HEK293T (cell line): ENCODE results near the gene SART3.
"Not testable (repeated sequence)": the region's sequence is repeated elsewhere in the genome, so short reads cannot be mapped to it uniquely, and the experiment has no call there.

ENCODE experiments used
- CTCF ChIA-PET: fragments of 350-600 bp; formaldehyde crosslinking; extraction: SDS; loops from one replicate; lab custom pipeline; 2021; ENCODE audit warnings: antibody characterized with exemption, inconsistent platforms; lab: Yijun Ruan, JAX
- POLR2A ChIA-PET: fragments of 350-600 bp; formaldehyde crosslinking; extraction: SDS; loops from one replicate; lab custom pipeline; 2020; ENCODE audit warnings: antibody characterized with exemption, inconsistent platforms; lab: Yijun Ruan, JAX
- DNase-seq: peaks from one replicate; pipeline ENCODE4 v3.0.0; 2012; ENCODE audit warnings: mixed read lengths; ENCODE audit errors: extremely low spot score
- ARNT ChIP-seq: fragments of 450-650 bp; IDR thresholded peaks from 2 replicates; pipeline ENCODE4 v1.6.1; 2017; ENCODE audit warnings: mild to moderate bottlenecking
- BHLHE40 ChIP-seq: fragments of 450-650 bp; IDR thresholded peaks from 2 replicates; pipeline ENCODE4 v1.6.1; 2016; ENCODE audit warnings: mild to moderate bottlenecking, moderate library complexity, borderline replicate concordance
- CTBP1 ChIP-seq: fragments of 450-650 bp; IDR thresholded peaks from 2 replicates; pipeline ENCODE4 v1.6.1; 2016; ENCODE audit warnings: borderline replicate concordance
- ELF4 ChIP-seq: fragments of 450-650 bp; IDR thresholded peaks from 2 replicates; pipeline ENCODE4 v1.6.1; 2017; ENCODE audit warnings: antibody characterized with exemption
- FOXA1 ChIP-seq: fragments of 450-650 bp; IDR thresholded peaks from 2 replicates; pipeline ENCODE4 v1.6.1; 2016; ENCODE audit warnings: mild to moderate bottlenecking
- FOXK2 ChIP-seq: fragments of 450-650 bp; IDR thresholded peaks from 2 replicates; pipeline ENCODE4 v1.6.1; 2016; ENCODE audit warnings: mild to moderate bottlenecking
- FOXM1 ChIP-seq: fragments of 450-650 bp; IDR thresholded peaks from 2 replicates; pipeline ENCODE4 v1.6.1; 2017; ENCODE audit warnings: mild to moderate bottlenecking, borderline replicate concordance
- HDGF ChIP-seq: fragments of 450-650 bp; IDR thresholded peaks from 2 replicates; pipeline ENCODE4 v1.6.1; 2017; ENCODE audit warnings: antibody characterized with exemption, borderline replicate concordance
- L3MBTL2 ChIP-seq: fragments of 450-650 bp; conservative IDR thresholded peaks from 2 replicates; pipeline ENCODE4 v1.6.1; 2016; ENCODE audit warnings: mild to moderate bottlenecking
- LEF1 ChIP-seq: fragments of 450-650 bp; IDR thresholded peaks from 2 replicates; pipeline ENCODE4 v1.6.1; 2017; ENCODE audit warnings: mild to moderate bottlenecking, borderline replicate concordance
- NFRKB ChIP-seq: fragments of 450-650 bp; IDR thresholded peaks from 2 replicates; pipeline ENCODE4 v1.6.1; 2016; ENCODE audit warnings: mild to moderate bottlenecking, moderate library complexity
- SP1 ChIP-seq: fragments of 450-650 bp; IDR thresholded peaks from 2 replicates; pipeline ENCODE4 v1.6.1; 2017
- SUZ12 ChIP-seq: fragments of 450-650 bp; IDR thresholded peaks from 2 replicates; pipeline ENCODE4 v1.6.1; 2016; ENCODE audit warnings: mild to moderate bottlenecking
- TARDBP ChIP-seq: fragments of 450-650 bp; IDR thresholded peaks from 2 replicates; pipeline ENCODE4 v1.6.1; 2016
- ZNF384 ChIP-seq: fragments of 450-650 bp; IDR thresholded peaks from 2 replicates; pipeline ENCODE4 v1.6.1; 2016
- TF ChIP-seq, protein P1 (sequence below): fragments of 450-650 bp; IDR thresholded peaks from 2 replicates; pipeline ENCODE4 v1.6.1; 2016

The SART3 gene

DNA sequence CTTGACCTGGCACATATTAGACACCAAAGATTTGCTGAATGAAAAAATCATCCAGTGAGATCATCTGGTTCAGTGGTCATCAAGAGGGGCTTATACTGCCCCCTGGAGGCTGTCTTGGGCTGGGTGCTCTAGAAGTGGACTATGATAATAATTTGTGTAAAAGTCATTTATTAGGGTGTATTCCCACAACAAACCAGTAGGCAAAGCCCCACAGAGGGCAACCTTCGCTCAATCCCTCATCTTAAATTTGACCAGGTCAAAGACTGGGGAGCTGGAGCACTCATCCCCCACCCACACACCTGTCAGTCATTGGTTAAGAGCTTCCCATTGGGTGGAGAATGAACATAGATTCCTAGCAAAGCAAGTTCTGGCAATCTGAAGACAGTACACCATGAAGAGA lies 65.9 kb downstream of the SART3 start:
- POLR2A ChIA-PET, result no interaction called here
- peak; percentile 64 for DNase-seq
- TF ChIP-seq LEF1 (no peak), ELF4 (no peak), SP1 (no peak), L3MBTL2 (no peak), ARNT (no peak)
- TF ChIP-seq, protein P1, sequence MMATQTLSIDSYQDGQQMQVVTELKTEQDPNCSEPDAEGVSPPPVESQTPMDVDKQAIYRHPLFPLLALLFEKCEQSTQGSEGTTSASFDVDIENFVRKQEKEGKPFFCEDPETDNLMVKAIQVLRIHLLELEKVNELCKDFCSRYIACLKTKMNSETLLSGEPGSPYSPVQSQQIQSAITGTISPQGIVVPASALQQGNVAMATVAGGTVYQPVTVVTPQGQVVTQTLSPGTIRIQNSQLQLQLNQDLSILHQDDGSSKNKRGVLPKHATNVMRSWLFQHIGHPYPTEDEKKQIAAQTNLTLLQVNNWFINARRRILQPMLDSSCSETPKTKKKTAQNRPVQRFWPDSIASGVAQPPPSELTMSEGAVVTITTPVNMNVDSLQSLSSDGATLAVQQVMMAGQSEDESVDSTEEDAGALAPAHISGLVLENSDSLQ, result peak; percentile 52; the same call in 1 of the 2 replicates
- CTCF ChIA-PET, result interaction anchor here (0.6 to 2.0 kb wide), 6 partner anchors 11 to 731 kb away, joined by 3 to 6 read pairs (median 4); no protein-coding TSS in a partner anchor

DNA sequence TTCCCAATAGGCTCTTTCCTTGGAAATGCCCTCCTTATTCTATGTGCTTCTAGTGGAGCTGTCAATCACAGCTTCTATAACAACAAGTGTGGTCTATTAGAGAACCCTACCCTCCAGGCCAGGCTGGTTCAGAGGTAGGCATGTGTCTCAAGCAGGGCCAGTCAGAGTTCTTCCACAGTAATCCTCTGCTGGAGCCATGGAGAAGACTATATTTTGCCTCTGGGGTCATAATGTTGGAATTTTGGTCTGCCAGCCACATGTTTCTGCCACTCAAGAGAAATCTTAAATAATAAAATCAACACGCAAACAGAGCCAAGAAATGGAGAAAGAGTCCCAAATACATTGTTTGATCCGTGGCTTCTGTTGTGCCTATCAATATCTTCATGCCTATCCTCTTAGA lies 69.7 kb downstream of the SART3 start:
- no peak for DNase-seq
- POLR2A ChIA-PET, result no interaction called here
- CTCF ChIA-PET, result interaction anchor here (0.7 kb wide), 1 partner anchor 20 kb away, joined by 3 read pairs; no protein-coding TSS in a partner anchor
- TF ChIP-seq, protein P1, result 0 out of 2 replicates have a peak, but pooled peaks have one; percentile 16
- no peak for TF ChIP-seq FOXA1

DNA sequence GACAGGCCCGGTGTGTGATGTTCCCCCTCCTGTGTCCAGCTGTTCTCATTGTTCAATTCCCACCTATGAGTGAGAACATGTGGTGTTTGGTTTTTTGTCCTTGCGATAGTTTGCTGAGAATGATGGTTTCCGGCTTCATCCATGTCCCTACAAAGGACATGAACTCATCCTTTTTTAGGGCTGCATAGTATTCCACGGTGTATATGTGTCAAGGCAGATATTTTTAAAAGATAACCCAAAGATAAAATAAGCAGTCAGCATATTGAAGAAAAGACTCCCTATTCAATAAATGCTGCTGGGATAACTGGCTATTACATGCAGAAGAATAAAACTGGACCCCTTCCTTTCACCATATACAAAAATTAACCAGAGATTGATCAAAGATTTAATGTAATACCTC lies 73.9 kb downstream of the SART3 start:
- POLR2A ChIA-PET, CTCF ChIA-PET, DNase-seq: not testable (repeated sequence)

DNA sequence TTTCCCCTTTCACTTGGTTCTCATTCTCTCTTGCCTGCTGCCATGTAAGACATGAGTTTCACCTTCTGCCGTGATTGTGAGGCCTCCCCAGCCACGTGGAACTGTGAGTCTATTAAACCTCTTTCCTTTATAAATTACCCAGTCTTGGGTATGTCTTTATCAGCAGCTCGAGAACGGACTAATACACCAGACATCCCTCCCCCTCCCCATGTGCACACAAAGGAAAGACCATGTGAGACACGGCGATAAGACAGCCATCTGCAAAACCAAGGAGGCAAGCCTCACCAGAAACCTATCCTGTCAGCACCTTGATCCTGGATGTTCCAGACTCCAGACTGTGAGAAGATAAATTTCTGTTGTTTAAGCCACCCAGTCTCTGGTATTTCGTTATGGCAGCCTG lies 75.6 kb downstream of the SART3 start:
- CTCF ChIA-PET, DNase-seq, POLR2A ChIA-PET: not testable (repeated sequence)

DNA sequence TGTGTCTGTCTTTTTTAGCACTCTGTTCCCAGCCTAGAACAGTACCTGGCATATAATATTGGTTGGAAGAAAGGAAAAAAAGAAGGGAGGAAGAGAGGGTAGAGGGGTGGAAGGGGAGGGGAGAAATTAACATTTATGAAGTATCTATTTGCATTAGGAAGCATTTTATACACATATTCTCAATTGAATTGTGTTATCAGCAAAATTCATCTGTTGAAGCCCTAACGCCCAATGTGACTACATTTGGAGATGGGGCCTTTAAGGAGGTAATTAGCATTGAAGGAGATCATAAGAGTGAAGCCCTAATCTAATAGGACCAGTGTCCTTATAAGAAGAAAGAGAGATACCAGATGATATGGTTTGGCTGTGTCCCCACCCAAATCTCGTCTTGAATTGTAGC lies 76.1 kb downstream of the SART3 start:
- POLR2A ChIA-PET, result no interaction called here
- CTCF ChIA-PET, result no interaction called here
- DNase-seq, result no peak
- no peak for TF ChIP-seq FOXA1
- no peak for TF ChIP-seq NFRKB
- no peak for TF ChIP-seq HDGF
- no peak for TF ChIP-seq L3MBTL2
- no peak for TF ChIP-seq TARDBP
- no peak for TF ChIP-seq FOXM1
- TF ChIP-seq LEF1, result no peak
- TF ChIP-seq CTBP1, result no peak
- no peak for TF ChIP-seq SUZ12
- no peak for TF ChIP-seq FOXK2
- no peak for TF ChIP-seq BHLHE40

GRCh38 chr12:108484431-108484830 lies 76.5 kb downstream of the SART3 start:
- no peak for DNase-seq
- TF ChIP-seq ELF4 (no peak), BHLHE40 (no peak), CTBP1 (no peak), NFRKB (no peak), TARDBP (no peak), FOXK2 (no peak), FOXA1 (no peak), L3MBTL2 (no peak), FOXM1 (no peak), ARNT (no peak), HDGF (no peak)
- ChIA-PET CTCF (interaction anchor here (1.3 kb wide), 1 partner anchor 10 kb away, joined by 6 read pairs; no protein-coding TSS in a partner anchor), POLR2A (no interaction called here)

- ChIA-PET POLR2A (no interaction called here), CTCF (interaction anchor here (1.3 kb wide), 1 partner anchor 11 kb away, joined by 6 read pairs; no protein-coding TSS in a partner anchor)
- TF ChIP-seq NFRKB (no peak), FOXA1 (no peak), FOXM1 (no peak), BHLHE40 (no peak), TARDBP (no peak), CTBP1 (no peak), SUZ12 (no peak), SP1 (no peak), HDGF (no peak), ZNF384 (no peak), L3MBTL2 (no peak), ARNT (no peak)
Observed at GRCh38 chr12:108483213-108484059, 77.5 kb downstream of the SART3 start.

More at GRCh38 chr12:108483213-108484059, 77.5 kb downstream of the SART3 start:
- no peak for DNase-seq
